Thoracic aorta (tissue), 2 donors: Measurements from ENCODE around the gene AUTS2. TPM values are rescaled to one million over a fixed set of nuclear protein-coding genes. Genes with fewer than 3 reads are reported as not detected.

Experiments used
- ATAC-seq: fragments of 150-250 bp; one replicate; pipeline ENCODE4 v1.8.0; 2017; ENCODE audit warnings: low read depth; ENCODE audit not compliant: insufficient number of reproducible peaks, low FRiP score
- DNase-seq: peaks from one replicate; pipeline ENCODE4 v3.0.0-alpha.2; 2020; ENCODE audit warnings: low spot score
- H3K27ac ChIP-seq, 2 donors: fragments of 200-600 bp; sonication (generic); 1 replicate in 1 of 2; 2 replicates in 1 of 2; pipeline ENCODE4 v1.5.1; 2016; ENCODE audit warnings: mild to moderate bottlenecking in 2 of 2, moderate library complexity in 2 of 2
- H3K27me3 ChIP-seq: fragments of 200-600 bp; sonication (generic); replicated peaks from 2 replicates; pipeline ENCODE4 v1.6.0; 2016; ENCODE audit warnings: mild to moderate bottlenecking; ENCODE audit not compliant: insufficient read depth
- H3K36me3 ChIP-seq: fragments of 200-600 bp; sonication (generic); one replicate; pipeline ENCODE4 v1.5.1; 2016
- H3K4me1 ChIP-seq, 2 donors: fragments of 200-600 bp; sonication (generic); 1 replicate in 1 of 2; 2 replicates in 1 of 2; pipeline versions ENCODE4 v1.5.1 to v1.6.0; 2016; ENCODE audit warnings: low read depth in 2 of 2, mild to moderate bottlenecking in 1 of 2; ENCODE audit not compliant: control insufficient read depth in 1 of 2
- H3K4me3 ChIP-seq: fragments of 200-600 bp; sonication (generic); 2 replicates; pipeline ENCODE4 v1.5.1; 2016; ENCODE audit warnings: mild to moderate bottlenecking
- H3K9me3 ChIP-seq: fragments of 200-600 bp; sonication (generic); 2 replicates; pipeline ENCODE4 v1.5.1; 2016
- CTCF ChIP-seq: fragments of 200-600 bp; sonication (generic); IDR thresholded peaks from one replicate; pipeline ENCODE4 v1.5.1; 2019; ENCODE audit warnings: antibody characterized with exemption
- total RNA-seq, 2 donors: library from RNA; depleted of rRNA; stranded (reverse); fragments of >200 nt; gene quantifications; one replicate each; pipeline versions ENCODE4 v1.1.0 to v1.2.3, GENCODE V29; 2016

The AUTS2 gene
- total RNA-seq, 2 donors from 2014 or later: 49.4 to 101 TPM

- DNase-seq (no peak), ATAC-seq (no peak)
- Histone ChIP-seq H3K27ac (no peak overlapping the region), H3K4me3 (no peak overlapping the region), H3K27me3 (no peaks in the 10 kb centered on the region), H3K9me3 (no peaks in the 10 kb centered on the region), H3K36me3 (no peaks in the 10 kb centered on the region), H3K4me1 (peaks cover 0 to 2% of the 10 kb centered on the region in 2 donors)
- no peak for TF ChIP-seq CTCF
These were observed 1037.4 kb downstream of the AUTS2 start for GRCh38 chr7:70635633-70636032.

- DNase-seq: no peak
- no peaks in the 10 kb centered on the region for H3K9me3 ChIP-seq
- no peak for ATAC-seq
- H3K4me3 ChIP-seq: no peak overlapping the region
- H3K27me3 ChIP-seq: no peaks in the 10 kb centered on the region
- no peaks in the 10 kb centered on the region for H3K4me1 ChIP-seq
- TF ChIP-seq CTCF: no peak
- no peaks in the 10 kb centered on the region for H3K36me3 ChIP-seq
- H3K27ac ChIP-seq: no peak overlapping the region
These were observed 1037.9 kb downstream of the AUTS2 start for GRCh38 chr7:70636169-70636568.

GRCh38 chr7:70637726-70638125 lies 1039.5 kb downstream of the AUTS2 start:
- H3K27me3 ChIP-seq: no peaks in the 10 kb centered on the region
- no peak overlapping the region for H3K27ac ChIP-seq
- H3K4me1 ChIP-seq: no peaks in the 10 kb centered on the region
- no peak for TF ChIP-seq CTCF
- H3K36me3 ChIP-seq: no peaks in the 10 kb centered on the region
- no peak overlapping the region for H3K4me3 ChIP-seq
- H3K9me3 ChIP-seq: no peaks in the 10 kb centered on the region
- DNase-seq (no peak), ATAC-seq (no peak)

- no peak for TF ChIP-seq CTCF
- ATAC-seq (no peak), DNase-seq (no peak)
- Histone ChIP-seq H3K4me3 (no peak overlapping the region), H3K4me1 (no peaks in the 10 kb centered on the region), H3K27me3 (no peaks in the 10 kb centered on the region), H3K9me3 (no peaks in the 10 kb centered on the region), H3K27ac (no peak overlapping the region), H3K36me3 (no peaks in the 10 kb centered on the region)
These were observed 1040.2 kb downstream of the AUTS2 start for GRCh38 chr7:70638158-70639107.

- Histone ChIP-seq H3K36me3 (no peaks in the 10 kb centered on the region), H3K27ac (no peak overlapping the region), H3K4me1 (no peaks in the 10 kb centered on the region), H3K4me3 (no peak overlapping the region), H3K27me3 (no peaks in the 10 kb centered on the region), H3K9me3 (no peaks in the 10 kb centered on the region)
- no peak for DNase-seq
- ATAC-seq: no peak
- TF ChIP-seq CTCF: no peak
These were observed 1042.1 kb downstream of the AUTS2 start for GRCh38 chr7:70640266-70640833.
